Erythroblast (primary cell): ENCODE results near the gene OBSCN.

Source experiments
- DNase-seq, 2 experiments: peaks; one replicate each; lab custom pipeline; 2025; lab: John Stamatoyannopoulos, UW
- GATA1 ChIP-seq: IDR thresholded peaks from 2 replicates; pipeline ENCODE4 v1.6.1; 2011; ENCODE audit warnings: low read depth, mild to moderate bottlenecking, control low read depth, low read length, moderate library complexity
- POLR2A ChIP-seq: IDR thresholded peaks from 2 replicates; pipeline ENCODE4 v1.6.1; 2011; ENCODE audit warnings: mild to moderate bottlenecking, low read length

Gene OBSCN

DNA sequence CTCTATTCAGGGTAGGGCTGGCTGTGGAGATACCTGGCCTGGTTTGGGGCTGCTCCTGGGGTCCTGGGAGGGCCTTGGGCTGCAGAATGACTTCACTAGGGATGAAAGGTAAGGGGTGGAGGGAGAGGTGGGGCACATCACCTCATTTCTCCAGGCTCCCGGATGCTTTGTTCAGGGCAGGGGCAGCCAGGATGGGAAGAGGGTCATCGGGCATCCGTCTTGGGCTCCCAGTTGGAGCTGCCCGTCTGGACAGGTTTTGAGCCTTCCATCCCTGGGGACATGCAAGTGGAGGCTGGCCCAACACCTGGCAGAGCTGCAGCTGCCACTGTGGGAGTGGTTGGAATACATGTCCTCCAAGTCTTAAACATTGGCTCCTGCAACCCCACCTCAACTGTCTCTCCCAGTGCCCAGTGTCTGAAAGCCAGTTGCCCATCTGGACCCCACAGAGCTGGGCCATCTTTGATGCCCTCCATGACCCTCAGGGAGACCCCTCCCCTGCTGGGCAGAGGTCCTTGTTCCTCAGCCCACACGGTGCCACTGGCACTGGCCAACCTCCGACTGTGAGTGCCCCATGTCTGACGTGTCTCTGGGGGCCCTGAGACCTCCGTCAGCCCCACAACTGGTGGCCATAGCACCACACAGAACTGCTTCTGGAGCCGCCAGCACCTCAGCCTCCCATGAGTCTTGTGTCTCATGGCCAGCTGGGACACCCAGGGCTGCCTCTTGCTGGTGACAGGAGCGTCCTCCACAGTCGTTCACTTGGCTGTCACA lies 145.9 kb downstream of the OBSCN start:
- no peak for TF ChIP-seq GATA1
- no peak for TF ChIP-seq POLR2A
- DNase-seq = no peak

DNA sequence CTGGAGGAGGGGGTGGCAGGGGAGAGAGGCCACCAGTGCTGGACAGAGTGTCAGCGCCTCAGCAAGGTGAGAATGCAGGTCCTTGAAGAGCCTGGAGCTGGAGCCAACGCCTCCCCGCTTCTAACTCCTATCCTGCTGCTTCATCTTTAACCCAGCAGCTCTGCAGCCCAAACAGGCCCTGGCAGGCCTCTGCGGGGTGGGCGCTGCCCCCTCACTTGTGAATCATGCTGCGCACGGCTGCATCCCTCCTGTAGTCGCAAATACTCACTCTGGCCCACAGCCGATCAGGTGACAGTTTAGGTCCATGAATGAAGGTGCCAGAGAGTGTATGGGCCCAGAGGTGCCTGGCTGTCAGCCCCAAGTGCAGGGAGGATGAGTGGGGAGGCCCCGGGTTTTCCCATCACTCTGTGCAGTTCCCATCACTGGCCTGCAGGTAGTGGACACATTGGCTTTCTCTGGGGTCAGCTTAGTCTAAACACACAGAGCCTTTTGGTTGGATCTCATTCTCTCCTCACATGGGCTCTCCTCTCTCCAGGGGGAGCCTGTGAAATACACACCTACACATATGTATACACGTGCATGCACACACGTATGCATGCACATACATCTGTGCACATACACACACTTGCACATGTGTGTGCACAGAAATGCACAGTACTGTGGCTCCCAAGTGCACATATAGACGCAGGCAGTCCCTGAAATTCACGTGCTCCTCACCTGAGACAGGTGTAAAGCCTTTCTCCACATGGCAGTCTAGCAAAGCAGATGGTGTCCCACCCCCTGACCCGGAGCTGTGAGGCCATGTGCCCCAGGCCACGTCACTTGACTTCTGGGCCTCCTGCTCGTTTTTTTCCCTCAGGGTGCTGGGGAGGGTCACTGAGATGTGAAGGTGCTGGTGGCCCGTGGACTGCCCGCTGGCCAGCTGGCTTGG lies 146.8 kb downstream of the OBSCN start:
- no peak for DNase-seq
- TF ChIP-seq GATA1 (no peak), POLR2A (no peak)

DNA sequence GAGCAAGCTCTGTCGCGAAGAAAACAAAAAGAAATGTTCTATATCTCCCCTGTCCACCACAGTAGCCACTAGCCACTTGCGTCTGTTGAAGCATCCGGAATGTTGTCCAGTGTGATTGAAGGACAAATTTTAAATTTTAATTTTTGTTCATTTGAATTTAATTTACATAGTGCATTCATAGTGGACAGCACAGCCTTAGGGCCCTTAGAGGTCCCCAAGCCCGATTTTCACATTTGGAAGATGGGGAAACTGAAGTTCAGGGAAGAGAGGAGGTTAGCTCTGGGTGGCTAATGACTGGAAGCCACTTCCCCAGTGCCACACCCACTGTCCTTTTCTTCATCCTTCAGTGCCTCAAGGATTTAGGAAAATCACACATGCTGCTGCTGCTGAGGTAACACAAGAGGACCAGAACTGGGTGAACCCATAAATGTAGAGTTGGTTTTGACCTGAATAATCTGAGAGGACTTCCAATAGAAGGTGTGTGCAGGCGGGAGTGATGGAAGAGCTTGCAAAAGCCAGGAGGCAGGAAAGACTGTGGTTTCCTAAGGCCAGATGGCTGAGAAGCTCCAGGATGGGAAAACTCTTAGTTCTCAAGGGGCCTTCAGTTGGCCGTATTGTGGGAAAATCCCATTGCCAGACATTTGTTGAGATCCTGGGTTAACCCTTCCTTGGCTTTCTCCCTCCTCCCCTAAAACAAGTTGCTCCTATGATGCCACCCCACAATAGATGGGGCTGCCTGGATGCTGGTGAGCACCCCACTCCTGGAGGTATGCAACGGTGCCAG lies 149.2 kb downstream of the OBSCN start:
- TF ChIP-seq POLR2A = no peak
- TF ChIP-seq GATA1 = no peak
- DNase-seq = no peak

DNA sequence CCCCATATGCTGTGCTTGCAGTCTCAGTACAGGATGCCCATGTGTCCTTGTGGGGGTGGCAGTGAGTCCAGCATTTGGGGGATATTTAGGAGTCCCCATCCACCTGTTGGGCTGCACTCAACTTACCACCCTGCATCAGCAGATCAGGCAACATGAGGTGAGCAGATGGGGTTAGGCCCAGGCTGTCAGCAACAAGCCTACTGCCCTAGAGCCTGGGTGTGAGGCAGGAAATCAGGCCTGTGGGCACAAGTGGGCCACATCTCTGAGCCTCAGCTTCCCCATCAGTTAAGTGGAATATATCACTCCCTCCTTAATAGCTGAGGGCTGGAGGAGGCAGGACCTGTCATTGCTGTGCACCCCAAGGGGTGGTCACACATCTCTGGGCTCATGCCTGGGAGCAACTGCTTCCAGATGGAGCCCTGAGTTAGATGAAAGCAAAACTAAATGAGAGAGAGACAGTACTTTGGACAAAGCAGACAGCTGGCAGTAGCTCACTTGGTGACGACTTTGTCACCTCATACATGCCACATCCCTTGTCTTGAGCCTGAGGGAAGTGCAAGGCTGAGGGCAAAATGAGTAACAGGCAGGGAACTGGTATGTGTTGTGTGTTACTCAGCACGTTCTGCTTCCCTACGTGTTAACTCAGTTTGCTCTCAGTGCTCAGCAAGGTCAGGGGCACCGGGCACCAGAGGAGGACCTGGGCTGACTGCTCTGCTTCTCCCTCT lies 150.4 kb downstream of the OBSCN start:
- TF ChIP-seq GATA1 (no peak), POLR2A (no peak)
- no peak for DNase-seq

DNA sequence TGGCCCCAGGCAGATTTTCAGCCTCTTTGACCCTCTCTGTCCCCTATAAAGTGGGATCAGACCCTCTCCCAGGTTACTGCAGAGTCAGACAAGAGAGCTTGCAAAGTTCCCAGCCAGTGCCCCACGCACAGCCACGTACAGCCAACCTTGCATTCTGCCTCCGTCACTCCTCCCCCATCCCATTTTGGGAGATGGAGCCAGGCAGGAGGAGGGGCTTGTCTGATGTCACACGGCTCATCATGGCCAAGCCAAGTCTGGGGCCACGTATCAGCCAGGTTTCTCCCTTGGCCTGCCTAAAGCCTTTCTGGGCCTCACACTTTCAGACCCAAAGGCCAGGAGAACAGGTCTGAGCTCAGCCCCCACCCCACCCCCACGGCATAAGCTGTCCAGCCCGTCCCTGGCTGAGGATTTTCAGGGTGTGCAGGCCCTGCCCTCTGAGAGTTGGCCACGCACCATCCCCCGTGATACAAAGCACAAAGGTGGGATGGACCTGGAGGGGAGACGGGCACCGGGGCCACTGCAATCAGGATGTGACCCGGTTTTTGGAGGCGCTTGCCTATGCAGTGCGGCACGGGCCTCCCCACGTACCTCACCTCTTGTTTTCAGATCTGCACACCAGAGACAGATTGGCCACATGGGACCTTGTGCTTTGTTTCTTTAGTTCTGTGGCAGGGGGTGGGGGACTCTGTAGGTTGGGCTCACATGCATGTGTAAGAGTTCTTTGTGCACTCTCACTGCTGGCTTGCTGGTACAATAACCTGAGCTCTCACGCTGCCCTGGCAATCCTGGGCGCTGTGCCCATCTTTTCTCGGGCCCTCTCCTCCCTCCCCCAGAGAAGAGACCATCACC lies 151.1 kb downstream of the OBSCN start:
- TF ChIP-seq POLR2A = no peak
- no peak for TF ChIP-seq GATA1
- DNase-seq = no peak

DNA sequence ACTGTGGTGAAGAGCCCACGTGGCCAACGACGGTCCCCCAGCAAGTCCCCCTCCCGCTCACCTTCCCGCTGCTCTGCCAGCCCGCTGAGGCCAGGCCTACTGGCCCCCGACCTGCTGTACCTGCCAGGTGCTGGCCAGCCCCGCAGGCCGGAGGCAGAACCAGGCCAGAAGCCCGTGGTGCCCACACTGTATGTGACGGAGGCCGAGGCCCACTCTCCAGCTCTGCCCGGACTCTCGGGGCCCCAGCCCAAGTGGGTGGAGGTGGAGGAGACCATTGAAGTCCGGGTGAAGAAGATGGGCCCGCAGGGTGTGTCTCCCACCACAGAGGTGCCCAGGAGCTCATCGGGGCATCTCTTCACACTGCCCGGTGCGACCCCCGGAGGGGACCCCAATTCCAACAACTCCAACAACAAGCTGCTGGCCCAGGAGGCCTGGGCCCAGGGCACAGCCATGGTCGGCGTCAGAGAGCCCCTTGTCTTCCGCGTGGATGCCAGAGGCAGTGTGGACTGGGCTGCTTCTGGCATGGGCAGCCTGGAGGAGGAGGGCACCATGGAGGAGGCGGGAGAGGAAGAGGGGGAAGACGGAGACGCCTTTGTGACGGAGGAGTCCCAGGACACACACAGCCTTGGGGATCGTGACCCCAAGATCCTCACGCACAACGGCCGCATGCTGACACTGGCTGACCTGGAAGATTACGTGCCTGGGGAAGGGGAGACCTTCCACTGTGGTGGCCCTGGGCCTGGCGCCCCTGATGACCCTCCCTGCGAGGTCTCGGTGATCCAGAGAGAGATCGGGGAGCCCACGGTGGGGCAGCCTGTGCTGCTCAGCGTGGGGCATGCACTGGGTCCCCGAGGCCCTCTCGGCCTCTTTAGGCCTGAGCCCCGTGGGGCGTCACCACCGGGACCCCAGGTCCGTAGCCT lies 152.0 kb downstream of the OBSCN start:
- TF ChIP-seq GATA1 = no peak
- DNase-seq = no peak

DNA sequence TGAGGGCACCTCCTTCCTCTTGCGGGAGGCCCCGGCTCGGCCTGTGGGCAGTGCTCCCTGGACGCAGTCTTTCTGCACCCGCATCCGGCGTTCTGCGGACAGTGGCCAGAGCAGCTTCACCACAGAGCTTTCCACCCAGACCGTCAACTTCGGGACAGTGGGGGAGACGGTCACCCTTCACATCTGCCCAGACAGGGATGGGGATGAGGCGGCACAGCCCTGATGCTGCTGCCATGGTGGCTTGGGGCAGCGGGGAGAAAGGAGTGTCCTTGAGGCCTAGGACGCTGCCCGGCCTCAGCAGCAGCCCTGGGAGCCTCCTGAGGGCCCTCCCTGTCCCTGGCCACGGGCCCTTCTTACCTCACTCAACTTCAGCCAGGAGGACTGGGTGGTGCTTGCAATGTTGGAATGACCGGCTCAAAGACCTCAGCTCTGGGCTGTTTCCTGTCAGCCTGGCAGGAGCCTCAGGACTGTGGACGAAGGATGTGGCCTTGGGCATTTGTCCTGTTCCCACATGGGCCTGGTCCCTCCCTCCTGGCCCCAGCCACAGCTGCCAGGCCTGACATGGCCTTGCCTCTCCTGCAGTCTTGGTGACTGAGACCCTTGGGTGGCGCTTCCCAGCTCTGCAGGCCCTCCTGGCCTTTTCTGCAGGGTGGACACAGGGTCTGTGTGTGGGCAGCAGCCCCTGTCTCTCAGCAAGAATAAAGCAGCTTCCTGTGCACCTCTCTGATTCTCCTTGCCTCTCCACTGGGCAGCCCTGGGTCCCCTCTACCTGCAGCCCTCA lies 152.9 kb downstream of the OBSCN start:
- no peak for TF ChIP-seq POLR2A
- no peak for TF ChIP-seq GATA1
- no peak for DNase-seq

DNA sequence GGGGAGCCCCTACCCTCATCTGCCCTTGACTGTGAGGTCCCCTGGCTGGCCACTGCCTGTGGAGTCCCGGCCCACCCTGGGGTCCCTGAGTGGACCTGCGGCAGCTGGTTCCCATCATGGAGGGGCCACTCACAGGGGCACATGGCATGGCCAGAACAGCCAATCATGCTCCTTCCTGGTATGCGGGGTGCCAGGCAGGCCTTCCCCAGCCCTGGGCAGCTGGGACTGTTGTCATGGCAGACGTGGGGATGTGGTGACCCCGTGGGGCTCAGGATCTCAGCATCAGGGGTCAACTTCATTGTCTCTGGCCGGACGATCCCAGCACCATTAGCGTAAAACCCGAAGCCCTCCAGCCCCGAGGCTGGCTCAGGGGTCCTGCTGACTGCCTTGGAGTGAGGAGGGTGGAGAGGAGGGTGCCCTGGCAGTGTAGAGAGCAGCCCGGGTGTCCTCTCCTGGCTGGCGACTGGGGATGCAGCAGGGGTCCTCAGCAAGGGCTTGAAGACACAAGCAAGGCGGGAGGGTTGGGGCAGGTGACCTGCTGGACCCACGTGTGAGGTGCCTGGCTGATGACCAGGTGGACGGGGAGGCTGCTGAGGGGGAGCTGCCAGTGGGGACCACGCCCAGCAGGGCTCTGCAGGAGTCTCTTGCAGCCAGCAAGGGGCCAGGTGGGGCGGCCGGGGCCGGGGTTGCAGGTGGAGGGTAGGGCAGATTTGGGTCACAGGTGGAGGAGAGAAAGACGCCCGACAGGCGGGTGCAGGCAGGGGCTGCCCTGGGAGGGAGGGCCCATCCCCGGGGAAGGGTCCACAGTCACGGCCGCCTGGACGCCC lies 153.7 kb downstream of the OBSCN start:
- TF ChIP-seq GATA1 = no peak
- no peak for TF ChIP-seq POLR2A
- DNase-seq = no peak

DNA sequence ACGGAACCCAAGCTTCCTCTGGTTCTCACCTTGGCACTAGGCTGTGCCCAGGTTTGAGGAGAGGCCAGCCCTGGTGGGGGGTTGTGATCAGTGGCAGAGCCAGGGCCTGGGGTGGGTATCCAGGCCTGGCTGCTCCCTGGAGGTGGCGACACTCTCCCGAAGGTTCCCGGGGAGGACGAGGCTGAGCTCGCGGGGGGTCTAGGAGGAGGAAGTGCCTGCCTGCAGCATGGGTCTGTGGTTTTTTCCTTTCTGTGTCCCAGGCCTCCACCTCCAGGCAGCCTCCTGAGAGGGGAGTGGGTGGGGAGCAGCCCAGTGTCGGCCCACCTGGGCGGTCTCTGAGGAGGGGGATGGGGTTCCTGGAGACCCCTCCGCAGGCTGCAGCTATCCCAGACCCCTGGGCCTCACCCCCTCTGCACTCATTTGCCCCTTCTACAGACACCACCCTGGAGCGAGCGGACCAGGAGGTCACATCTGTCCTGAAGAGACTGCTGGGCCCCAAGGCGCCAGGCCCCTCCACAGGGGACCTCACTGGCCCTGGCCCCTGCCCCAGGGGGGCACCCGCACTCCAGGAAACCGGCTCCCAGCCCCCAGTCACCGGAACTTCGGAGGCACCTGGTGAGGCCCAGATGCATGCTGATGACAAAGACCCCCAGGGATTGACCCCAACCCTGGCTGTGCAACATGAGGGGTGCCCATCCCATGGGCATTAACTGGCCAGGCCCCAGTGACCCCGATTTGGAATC lies 154.5 kb downstream of the OBSCN start:
- no peak for DNase-seq
- no peak for TF ChIP-seq GATA1
- TF ChIP-seq POLR2A = no peak
